Nucleus accumbens (tissue), 56 donors: ENCODE results near the gene WDR37.
"Not testable (repeated sequence)": the region's sequence is repeated elsewhere in the genome, so short reads cannot be mapped to it uniquely, and the experiment has no call there.

Experiments used
- DNase-seq, 56 donors: peaks; one replicate each; lab custom pipeline; 2025; lab: John Stamatoyannopoulos, UW

WDR37 gene, protein sequence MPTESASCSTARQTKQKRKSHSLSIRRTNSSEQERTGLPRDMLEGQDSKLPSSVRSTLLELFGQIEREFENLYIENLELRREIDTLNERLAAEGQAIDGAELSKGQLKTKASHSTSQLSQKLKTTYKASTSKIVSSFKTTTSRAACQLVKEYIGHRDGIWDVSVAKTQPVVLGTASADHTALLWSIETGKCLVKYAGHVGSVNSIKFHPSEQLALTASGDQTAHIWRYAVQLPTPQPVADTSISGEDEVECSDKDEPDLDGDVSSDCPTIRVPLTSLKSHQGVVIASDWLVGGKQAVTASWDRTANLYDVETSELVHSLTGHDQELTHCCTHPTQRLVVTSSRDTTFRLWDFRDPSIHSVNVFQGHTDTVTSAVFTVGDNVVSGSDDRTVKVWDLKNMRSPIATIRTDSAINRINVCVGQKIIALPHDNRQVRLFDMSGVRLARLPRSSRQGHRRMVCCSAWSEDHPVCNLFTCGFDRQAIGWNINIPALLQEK

DNA sequence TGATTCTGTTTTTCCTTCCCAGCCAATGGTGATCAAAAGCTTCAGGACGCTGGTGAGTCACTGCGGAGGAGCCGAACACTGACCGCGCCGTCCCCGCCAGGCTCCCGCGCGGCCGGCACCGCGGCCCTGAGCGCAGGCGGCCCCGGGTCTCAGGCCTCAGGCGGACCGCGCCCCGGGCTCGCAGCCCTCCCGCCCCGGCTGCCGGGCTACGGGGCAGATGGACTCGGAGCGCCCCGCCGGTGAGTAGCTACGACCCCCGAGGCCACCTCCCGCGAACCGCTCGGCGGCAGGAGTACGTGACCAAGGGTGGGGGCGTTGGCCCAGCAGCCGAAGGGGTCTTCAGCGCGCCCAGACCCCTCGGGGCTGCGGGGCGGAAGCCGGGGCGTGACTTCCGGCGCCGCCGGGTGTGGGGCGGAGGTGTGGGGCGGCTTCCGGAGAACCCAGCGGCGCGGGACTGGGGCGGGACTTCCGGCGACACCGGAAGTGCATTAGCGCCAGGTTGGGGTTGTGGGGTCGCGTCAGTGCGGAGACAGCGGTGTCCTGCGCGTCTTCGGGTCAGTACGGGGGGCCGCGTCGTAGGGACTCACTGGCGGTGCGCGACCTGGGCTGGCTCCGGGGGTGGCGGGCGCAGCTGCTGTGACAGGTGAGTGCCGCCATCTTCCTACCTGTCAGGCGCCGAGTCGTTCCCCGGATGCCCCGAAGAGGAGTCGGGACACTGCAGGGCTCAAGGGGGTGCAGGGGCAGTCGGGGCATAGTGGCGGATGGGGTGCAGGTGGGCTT lies at the start of gene WDR37:
WDR37 (plus strand) TSS at position 60 of the 780 bp plus-strand sequence. CDS start 15,771 bp downstream, outside the sequence.
- peak in 55 of 56 donors; percentile 30 to 90 (median 78) for DNase-seq

- no peak for DNase-seq
These were observed 49.6 kb upstream of the WDR37 start for GRCh38 chr10:1006573-1006972.

GRCh38 chr10:1007583-1007982 lies 48.6 kb upstream of the WDR37 start:
- DNase-seq, result no peak

DNA sequence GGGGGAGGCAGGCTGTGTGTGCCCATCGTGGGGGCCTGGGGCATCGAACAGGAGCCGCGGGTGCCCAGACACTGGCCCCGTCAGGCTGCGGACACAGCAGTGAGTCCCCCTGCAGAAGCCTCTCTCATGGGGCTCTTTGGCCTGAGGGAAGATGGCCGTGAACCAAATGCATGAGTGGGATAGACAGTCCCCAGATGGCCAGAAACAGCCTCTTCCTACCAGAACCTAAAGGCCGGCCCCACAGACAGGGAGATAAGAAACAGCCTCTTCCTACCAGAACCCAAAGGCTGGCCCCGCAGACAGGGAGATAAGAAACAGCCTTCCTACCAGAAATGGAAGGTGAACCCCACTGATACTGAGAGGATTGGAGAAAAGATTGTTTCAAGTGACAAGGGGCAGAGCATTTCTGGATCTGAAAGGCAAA lies 47.1 kb upstream of the WDR37 start:
- no peak for DNase-seq

DNA sequence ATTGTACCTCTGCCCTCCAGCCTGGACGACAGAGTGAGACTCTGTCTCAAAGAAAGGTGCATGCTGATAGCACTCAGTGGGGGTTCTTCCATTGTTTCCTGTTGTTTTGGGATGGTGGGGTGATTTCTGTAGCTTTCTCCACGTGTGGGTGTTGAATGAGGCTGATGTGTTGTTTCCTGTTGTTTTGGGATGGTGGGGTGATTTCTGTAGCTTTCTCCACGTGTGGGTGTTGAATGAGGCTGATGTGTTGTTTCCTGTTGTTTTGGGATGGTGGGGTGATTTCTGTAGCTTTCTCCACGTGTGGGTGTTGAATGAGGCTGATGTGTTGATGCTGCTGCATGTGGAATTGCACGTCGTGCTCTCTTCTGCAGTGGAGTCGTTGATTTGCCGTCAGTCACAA lies 46.2 kb upstream of the WDR37 start:
- DNase-seq, result not testable (repeated sequence)

DNA sequence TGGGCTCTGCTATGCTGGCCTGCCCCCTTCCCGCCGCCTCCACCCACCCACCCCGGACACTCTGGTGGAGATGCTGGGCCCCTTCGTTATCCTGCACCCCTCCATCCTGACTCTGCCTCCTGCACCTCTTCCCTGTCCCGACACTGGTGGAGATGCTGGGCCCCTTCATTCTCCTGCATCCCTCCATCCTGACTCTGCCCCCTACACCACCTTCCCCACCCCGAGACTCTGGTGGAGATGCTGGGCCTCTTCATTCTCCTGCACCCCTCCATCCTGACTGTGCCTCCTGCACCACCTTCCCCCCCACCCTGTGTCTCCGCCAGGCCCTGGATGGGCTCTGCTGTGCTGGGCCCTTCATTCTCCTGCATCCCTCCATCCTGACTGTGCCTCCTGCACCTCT lies 45.5 kb upstream of the WDR37 start:
- DNase-seq, result no peak

GRCh38 chr10:1011696-1012095 lies 44.5 kb upstream of the WDR37 start:
- no peak for DNase-seq

- no peak for DNase-seq
These were observed 40.5 kb upstream of the WDR37 start for GRCh38 chr10:1015688-1016087.

DNA sequence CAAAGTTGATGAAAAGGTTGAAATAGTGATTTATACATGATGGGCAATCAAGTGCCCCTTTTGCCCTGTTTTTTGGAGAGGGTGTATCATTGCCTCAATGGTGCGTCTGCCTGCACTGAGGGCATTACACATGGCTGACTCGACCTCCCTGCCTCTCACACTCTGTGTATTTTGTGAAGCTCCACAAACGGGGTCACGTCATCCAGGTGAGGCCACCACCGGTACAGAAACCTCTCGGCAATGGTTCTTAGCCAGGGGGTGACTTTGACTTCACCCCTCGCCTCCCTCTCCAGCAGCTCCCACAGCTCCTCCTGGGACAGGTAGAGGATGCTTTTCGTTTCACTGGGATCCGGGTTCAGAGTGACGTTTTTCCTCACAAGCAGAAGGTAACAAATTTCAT lies 36.8 kb upstream of the WDR37 start:
- DNase-seq, result no peak

DNA sequence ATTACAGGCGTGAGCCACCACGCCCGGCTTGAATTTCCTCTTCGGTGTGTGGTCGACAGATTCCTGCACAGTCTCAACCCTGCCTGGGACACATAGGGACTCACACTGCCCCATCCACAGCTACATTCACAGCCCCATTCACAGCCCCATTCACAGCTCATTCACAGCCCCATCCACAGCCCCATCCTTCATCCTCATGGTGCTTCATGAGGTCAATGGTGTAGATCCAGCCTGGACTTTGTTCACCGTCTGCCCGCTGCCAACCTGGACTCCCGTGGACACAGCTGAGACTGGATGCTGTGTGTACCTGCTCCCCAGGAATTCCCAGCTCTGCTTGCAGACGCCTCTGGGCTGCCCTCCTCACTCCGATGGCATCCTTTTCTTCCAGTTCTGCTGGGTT lies 35.7 kb upstream of the WDR37 start:
- no peak for DNase-seq

GRCh38 chr10:1020958-1021357 lies 35.2 kb upstream of the WDR37 start:
- no peak for DNase-seq

DNA sequence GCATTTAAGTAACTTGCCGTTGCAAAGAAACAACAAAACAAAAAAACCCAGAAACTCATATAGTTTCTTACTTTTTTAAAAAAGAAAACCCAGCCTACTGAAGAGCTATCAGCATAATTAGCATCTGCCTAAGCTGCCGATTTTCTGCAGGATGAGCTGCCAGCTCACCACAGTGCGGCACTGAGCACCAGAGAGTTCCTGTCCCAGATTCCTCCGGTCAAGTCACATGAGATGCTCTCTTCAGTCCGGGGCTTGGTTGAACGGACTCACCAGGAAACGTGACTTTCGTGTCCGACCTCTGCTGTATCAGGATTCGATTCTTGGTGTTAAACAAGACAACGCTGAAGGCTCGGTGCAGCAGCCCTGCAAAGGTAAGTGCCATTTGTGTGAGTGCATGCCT lies 33.8 kb upstream of the WDR37 start:
- peak in 22 of 56 donors; percentile 6 to 51 (median 16) for DNase-seq

DNA sequence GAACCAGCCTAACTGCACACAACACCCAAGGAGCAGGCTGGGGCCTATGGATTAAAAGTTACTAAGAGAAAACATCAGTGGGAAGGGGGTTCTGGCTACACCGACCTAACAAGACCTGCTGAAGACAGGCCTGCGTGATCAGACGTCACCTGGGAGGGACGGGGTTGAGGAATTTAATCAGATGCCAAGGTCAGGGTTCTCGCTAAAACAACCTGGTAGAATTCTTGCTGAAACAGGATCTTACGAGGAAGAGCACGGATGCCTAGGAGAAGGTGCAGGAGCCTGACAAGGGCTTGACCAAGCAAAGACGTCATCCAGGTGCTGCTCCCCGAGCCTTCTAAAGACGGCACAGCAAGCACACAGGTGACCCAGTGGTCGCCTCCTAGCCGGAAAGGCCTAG lies 32.1 kb upstream of the WDR37 start:
- DNase-seq, result no peak

DNA sequence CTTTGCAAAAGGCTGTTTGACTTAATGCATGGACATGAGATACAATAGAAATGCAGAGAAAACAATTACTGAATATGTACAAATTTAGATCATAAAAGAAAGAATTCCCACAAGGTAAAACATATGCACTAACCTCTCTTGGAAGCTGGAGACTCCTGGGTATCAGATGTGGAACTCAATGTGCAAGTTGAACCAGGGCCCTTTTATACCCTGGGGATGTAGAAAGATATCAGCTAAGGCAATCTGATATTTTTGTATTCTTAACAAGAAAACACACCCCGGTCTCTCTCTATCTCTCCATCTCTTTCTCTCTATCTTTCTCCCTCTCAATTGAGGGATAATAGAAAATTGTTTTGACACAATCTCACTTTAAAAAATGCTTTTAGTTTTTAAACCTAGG lies 30.5 kb upstream of the WDR37 start, which contains the start of gene IDI2:
IDI2 (minus strand) TSS at position 177 of the 400 bp plus-strand sequence. CDS start 1,136 bp downstream, outside the sequence.
- DNase-seq, result no peak

DNA sequence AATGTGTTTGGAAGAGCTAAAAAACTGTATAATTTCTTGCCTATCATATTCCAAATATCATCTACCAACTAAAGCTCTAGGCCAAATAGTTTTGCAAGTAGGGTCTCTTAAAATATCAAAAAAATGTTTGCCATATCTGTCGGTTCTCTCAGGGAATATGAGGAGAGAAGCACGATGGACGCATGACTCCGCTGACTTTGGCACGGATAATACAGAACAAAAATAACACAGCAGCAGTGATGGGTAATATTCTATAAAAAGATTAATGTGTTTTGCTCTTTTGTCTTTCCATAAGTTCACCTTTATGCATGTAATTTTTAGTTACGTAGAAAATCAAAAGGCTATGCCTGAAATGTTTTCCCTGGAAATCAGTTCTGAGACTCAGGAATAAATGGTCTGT lies 29.6 kb upstream of the WDR37 start:
- DNase-seq, result no peak

DNA sequence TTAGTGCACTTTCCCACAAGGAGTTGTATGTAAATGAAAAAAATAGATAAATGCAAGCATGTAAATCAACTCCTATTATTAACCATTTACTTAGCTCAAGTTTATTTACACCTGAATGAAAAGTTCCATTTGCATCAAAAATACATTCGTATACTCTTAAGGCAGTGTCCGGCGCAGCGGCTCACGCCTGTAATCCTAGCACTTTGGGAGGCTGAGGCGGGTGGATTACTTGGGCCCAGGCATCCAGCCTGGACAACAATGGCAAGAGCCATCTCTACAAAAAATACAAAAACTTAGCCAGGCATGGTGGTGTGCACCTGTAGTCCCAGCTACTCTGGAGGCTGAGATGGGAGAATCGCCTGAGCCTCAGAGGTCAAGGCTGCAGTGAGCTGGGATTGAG lies 26.3 kb upstream of the WDR37 start:
- DNase-seq, result no peak

- DNase-seq, result peak in 1 of 56 donors; percentile 12
These were observed 22.6 kb upstream of the WDR37 start for GRCh38 chr10:1033601-1034000.

DNA sequence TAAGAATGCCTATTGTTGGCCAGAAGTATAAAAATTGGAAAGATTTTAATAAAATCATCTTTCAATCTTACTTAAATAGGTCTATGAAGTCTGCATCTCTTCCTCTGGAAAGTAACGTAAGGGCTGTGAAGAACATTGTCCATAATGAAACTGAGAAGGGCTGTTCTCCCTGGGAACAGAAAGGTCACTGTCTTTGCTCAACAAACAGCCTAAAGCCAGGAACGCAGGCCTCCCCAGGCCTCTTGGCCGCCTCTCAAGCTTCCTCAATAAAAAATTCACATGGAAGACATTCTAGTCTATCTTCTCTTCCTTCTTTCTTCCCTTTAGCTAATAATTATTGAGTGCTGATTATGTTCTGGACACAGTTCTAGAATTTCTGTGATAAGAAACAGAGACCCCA lies 21.4 kb upstream of the WDR37 start:
- peak in 23 of 56 donors; percentile 11 to 51 (median 29) for DNase-seq

DNA sequence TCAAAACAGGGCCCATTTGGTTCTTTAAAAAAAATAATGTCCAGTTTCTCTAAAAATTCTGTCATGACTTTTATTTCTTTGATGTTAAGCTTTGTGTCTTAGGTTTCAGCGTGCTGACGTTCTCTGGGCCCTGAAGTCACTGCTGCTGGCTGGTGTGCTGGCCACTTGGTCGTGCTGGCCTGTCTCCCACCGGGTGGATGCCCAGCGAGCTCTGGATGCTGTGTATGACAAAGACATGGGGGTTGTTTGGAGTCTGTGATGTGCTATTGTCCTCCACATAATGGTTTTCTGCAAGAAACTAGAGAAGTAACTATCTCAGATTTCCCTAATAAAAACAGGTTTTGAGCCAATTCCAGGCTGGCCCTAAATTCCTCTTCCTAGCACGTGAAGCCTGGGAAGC lies 21.0 kb upstream of the WDR37 start:
- peak in 39 of 56 donors; percentile 8 to 78 (median 40) for DNase-seq

GRCh38 chr10:1036341-1036791 lies 19.8 kb upstream of the WDR37 start:
- peak in 27 of 56 donors; percentile 8 to 80 (median 39) for DNase-seq

- DNase-seq, result peak in 28 of 56 donors; percentile 5 to 62 (median 30)
These were observed 19.1 kb upstream of the WDR37 start for GRCh38 chr10:1037098-1037497.
